Activated T-helper 2 cell treated with anti-CD3 and anti-CD28 coated beads, Interferon-gamma antibody, Interleukin-2, Interleukin-4, amounts not matched to agents 10 μg/mL and 5 μg/mL and 100 μg/mL, durations not matched to agents 14 hours and 24 hours and 36 hours (primary cell): Measurements from ENCODE around the gene GCC2. TPM values are rescaled to one million over a fixed set of nuclear protein-coding genes. Genes with fewer than 3 reads are reported as not detected.
"Not testable (repeated sequence)": the region's sequence is repeated elsewhere in the genome, so short reads cannot be mapped to it uniquely, and the experiment has no call there.

Experiments used
- DNase-seq: peaks from one replicate; pipeline ENCODE4 v3.0.0; 2021; ENCODE audit warnings: low spot score
- H3K27ac Mint-ChIP-seq: one replicate; pipeline ENCODE4 v1.8.0; 2021; ENCODE audit warnings: mixed read lengths
- H3K27me3 Mint-ChIP-seq: one replicate; pipeline ENCODE4 v1.8.0; 2021; ENCODE audit warnings: low read depth, mixed read lengths
- H3K36me3 Mint-ChIP-seq: one replicate; pipeline ENCODE4 v1.8.0; 2021; ENCODE audit warnings: low read depth, mixed read lengths
- H3K4me1 Mint-ChIP-seq: one replicate; pipeline ENCODE4 v1.8.0; 2021; ENCODE audit warnings: low read depth, mixed read lengths
- H3K4me3 Mint-ChIP-seq: one replicate; pipeline ENCODE4 v1.8.0; 2021; ENCODE audit warnings: low read depth, mild to moderate bottlenecking, moderate library complexity, mixed read lengths
- H3K9me3 Mint-ChIP-seq: one replicate; pipeline ENCODE4 v1.8.0; 2021; ENCODE audit warnings: mixed read lengths
- intact Hi-C: fragments of 100-400 bp; cut with micrococcal nuclease; formaldehyde crosslinking; loops from one replicate; pipeline ENCODE4 v1.15.1; 2023
- total RNA-seq: library from RNA; stranded (reverse); gene quantifications from 2 replicates; pipeline ENCODE4 v1.2.3, GENCODE V29; 2022

The GCC2 gene
- total RNA-seq, 1 donor from 2014 or later, result 38.8 TPM

DNA sequence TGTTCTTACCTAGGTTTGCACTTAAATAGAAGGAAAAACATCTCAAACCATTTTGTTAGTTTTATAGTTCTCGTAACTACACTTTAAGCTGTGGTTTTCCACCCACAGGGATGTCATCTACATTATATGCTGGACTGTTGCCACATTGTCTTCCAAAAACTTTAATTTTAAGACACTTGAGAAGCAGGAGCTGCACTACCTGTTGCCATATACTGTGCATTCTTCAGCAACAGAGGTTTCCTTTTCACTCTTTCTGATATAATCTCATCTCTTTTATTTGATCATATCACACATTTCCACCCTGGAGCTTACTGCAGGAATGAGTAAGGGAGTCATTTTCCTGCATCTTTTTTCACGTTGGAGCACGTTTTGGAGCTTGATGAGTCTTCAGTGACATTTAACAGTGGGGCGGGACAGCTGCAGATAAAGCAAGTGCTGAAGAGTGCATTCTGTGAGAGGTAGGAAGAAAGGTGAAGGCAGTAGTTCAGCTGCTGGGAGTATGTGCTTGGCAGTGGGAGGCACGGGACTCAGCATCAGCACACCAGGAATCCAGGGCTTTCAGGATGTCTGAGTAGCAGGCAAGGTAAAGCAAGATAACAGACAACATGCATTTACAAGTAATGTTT, 89.1 kb downstream of the GCC2 start:
- Mint-ChIP-seq H3K36me3 (peaks cover 21% of the 10 kb centered on the region), H3K9me3 (no peaks in the 10 kb centered on the region), H3K4me3 (no peak overlapping the region), H3K27me3 (no peaks in the 10 kb centered on the region), H3K4me1 (peaks cover 54% of the 10 kb centered on the region), H3K27ac (no peak overlapping the region)
- intact Hi-C loops, result no loop called here
- DNase-seq, result no peak

DNA sequence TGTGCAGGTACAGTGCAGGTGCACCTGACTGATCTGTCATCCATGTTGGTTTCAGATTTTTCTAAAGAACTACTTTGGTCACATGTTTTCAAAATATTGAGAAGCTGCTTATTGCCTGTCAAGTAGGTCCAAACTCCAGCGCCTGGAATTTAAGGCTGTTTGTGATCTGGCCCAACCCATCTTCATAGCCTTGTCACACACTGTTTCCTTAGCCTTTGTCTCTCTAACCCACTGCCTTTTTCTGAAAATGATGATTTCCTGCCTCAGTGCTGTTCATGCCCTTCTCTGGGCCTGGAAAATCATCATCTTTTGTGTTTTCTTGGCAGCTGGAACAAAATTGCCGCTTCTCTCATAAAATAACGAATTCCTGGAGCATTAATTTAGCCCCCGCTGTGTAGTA, 92.4 kb downstream of the GCC2 start:
- Mint-ChIP-seq H3K4me3 (no peak overlapping the region), H3K36me3 (peaks cover 23% of the 10 kb centered on the region), H3K27ac (no peak overlapping the region), H3K27me3 (no peaks in the 10 kb centered on the region), H3K4me1 (peaks cover 42% of the 10 kb centered on the region), H3K9me3 (peaks cover 3% of the 10 kb centered on the region)
- intact Hi-C loops, result no loop called here
- DNase-seq, result no peak

DNA sequence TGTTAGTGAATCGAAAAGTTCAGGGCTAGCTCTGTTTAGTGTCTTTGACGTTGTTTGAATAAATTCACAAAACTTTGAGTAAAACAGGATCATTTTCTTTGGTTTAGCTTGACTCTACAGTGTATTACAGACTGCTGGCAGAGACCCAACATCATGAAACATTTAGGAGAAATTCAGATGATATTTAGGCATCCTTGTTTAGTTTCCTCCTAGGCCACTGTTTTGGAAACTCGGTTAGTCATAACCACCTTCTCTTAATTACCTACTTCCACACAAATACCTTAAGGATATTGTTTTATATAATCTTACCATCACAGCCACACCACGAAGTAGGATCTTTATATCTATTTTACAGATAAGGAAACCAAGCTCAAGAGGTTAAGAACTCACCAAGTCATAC, 93.1 kb downstream of the GCC2 start:
- Mint-ChIP-seq H3K4me3 (no peak overlapping the region), H3K4me1 (peaks cover 41% of the 10 kb centered on the region), H3K27me3 (no peaks in the 10 kb centered on the region), H3K27ac (no peak overlapping the region), H3K9me3 (peaks cover 3% of the 10 kb centered on the region), H3K36me3 (peaks cover 26% of the 10 kb centered on the region)
- intact Hi-C loops, result no loop called here
- no peak for DNase-seq

- Mint-ChIP-seq H3K4me3 (no peak overlapping the region), H3K4me1 (peaks cover 9% of the 10 kb centered on the region), H3K27ac (no peak overlapping the region), H3K9me3 (peaks cover 3% of the 10 kb centered on the region), H3K27me3 (no peaks in the 10 kb centered on the region), H3K36me3 (peaks cover 14% of the 10 kb centered on the region)
- intact Hi-C loops, result no loop called here
- DNase-seq, result no peak
Observed at GRCh38 chr2:108547606-108548005, 98.6 kb downstream of the GCC2 start.

GRCh38 chr2:108548208-108549003, 99.4 kb downstream of the GCC2 start:
- DNase-seq, result no peak
- Mint-ChIP-seq H3K36me3 (peaks cover 9% of the 10 kb centered on the region), H3K4me1 (peaks cover 8% of the 10 kb centered on the region), H3K4me3 (no peak overlapping the region), H3K27me3 (no peaks in the 10 kb centered on the region), H3K9me3 (peaks cover 3% of the 10 kb centered on the region), H3K27ac (no peak overlapping the region)
- intact Hi-C loops, result no loop called here

DNA sequence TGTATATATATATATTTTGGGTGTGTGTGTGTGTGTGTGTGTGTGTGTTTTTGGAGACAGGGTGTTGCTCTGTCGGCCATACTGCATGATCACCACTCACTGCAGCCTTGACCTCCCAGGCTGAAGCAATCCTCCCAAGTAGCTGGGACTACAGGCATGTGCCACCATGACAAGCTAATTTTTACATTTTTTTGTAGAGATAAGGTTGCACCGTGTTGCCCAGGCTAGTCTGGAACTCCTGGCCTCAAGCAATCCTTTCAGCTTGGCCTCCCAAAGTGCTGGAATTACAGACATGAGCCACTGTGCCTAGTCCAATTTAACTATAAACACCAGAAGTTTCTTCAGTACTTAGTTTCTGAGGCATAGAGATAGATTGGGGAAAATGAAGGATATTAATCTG, 103.6 kb downstream of the GCC2 start:
- H3K36me3 Mint-ChIP-seq, result no peaks in the 10 kb centered on the region
- DNase-seq, result no peak
- no peaks in the 10 kb centered on the region for H3K9me3 Mint-ChIP-seq
- H3K4me1 Mint-ChIP-seq, result peaks cover 10% of the 10 kb centered on the region
- intact Hi-C loops, result no loop called here
- H3K27me3 Mint-ChIP-seq, result no peaks in the 10 kb centered on the region
- no peak overlapping the region for H3K4me3 Mint-ChIP-seq
- no peak overlapping the region for H3K27ac Mint-ChIP-seq

DNA sequence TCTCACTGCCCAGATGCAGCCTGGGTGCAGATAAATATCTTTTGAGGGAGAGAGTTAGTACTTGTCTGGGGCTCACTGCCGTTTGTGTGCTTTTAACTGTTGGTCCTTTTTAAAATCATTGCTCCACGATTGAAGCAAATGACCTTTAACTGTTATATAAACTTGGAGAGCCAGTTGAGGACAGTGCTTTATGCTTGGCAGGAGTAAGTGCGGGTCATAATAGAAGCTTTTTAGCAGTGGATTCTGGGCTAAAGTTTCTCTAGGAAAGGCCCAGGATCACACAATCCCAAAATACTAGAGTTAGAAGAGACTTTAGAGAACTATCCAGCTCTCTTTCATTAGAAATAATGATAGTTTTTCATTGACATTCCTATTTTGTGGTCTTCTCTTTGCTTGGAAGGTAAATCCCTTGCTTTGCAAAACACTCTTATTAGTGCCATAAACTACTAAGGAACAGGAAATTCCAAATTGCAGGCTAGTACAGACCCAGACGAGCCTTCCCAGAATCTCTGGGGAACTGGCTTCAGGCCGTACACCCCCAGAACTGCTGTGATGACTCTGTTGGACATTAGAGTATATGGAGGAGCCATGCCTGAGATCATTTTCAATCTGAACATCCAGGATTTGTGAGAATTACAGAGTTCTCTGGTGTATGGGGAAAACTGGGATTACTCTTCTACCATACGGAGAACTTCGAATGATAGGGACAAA, 104.4 kb downstream of the GCC2 start:
- peaks cover 10% of the 10 kb centered on the region for H3K4me1 Mint-ChIP-seq
- H3K4me3 Mint-ChIP-seq, result no peak overlapping the region
- no peaks in the 10 kb centered on the region for H3K27me3 Mint-ChIP-seq
- no peaks in the 10 kb centered on the region for H3K9me3 Mint-ChIP-seq
- no peak overlapping the region for H3K27ac Mint-ChIP-seq
- H3K36me3 Mint-ChIP-seq, result no peaks in the 10 kb centered on the region
- intact Hi-C loops, result no loop called here
- DNase-seq, result no peak

DNA sequence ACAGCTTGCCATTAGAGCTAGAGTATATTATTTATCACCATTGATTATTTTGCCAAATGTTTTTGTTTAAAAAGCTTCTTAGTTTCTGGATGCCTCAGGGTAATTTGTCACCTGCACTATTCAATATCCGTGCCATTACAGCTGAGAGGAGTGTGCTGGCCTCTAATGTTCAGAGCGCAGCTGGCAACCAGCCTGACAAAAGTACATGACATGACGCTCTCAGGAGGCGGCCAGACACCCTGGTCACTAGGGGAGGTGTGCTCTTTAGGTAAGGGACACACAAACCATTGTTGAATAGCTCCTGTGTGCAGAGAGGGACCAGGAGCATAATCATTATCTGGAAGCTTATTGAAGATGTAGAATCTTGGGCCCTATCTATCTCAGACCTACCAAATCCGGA, 105.5 kb downstream of the GCC2 start:
- Mint-ChIP-seq H3K27me3 (no peaks in the 10 kb centered on the region), H3K36me3 (no peaks in the 10 kb centered on the region), H3K4me3 (no peak overlapping the region), H3K4me1 (peaks cover 11% of the 10 kb centered on the region), H3K9me3 (no peaks in the 10 kb centered on the region), H3K27ac (no peak overlapping the region)
- intact Hi-C loops, result no loop called here
- DNase-seq, result no peak

DNA sequence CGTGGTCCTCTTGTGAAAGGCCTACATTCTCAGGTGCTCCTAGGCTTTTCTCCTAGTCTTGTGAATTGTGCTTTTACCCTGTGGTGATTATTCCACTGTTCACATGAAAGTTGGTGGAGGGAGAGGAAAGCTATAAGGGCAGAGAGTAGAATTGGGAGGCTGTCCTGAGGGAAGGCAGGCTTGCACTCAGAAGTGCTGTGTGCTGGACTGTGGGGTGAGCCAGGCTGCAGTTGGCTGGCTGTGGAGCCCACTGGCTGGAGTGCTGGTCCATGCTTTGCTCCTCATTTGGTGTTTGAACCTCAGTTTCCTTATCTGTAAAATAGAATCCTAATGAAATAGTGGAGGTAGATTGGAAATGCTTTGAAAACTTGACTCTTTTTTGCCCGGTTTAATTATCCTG, 106.6 kb downstream of the GCC2 start:
- H3K27me3 Mint-ChIP-seq, result no peaks in the 10 kb centered on the region
- no peaks in the 10 kb centered on the region for H3K9me3 Mint-ChIP-seq
- DNase-seq, result no peak
- no peak overlapping the region for H3K4me3 Mint-ChIP-seq
- no peak overlapping the region for H3K27ac Mint-ChIP-seq
- no peaks in the 10 kb centered on the region for H3K36me3 Mint-ChIP-seq
- peaks cover 14% of the 10 kb centered on the region for H3K4me1 Mint-ChIP-seq
- intact Hi-C loops, result no loop called here

- H3K27ac Mint-ChIP-seq, H3K9me3 Mint-ChIP-seq, DNase-seq, H3K27me3 Mint-ChIP-seq, H3K36me3 Mint-ChIP-seq, intact Hi-C loops, H3K4me3 Mint-ChIP-seq: not testable (repeated sequence)
- H3K4me1 Mint-ChIP-seq, result peaks cover 14% of the 10 kb centered on the region
Observed at GRCh38 chr2:108556581-108556980, 107.6 kb downstream of the GCC2 start.

Other genes with a start within 250 kb of the GCC2 start
- not detected in 2 replicates for gene SULT1C3, start 209.2 kb upstream of the GCC2 start, total RNA-seq
- not detected in 2 replicates for gene SULT1C2, start 160.3 kb upstream of the GCC2 start, total RNA-seq
- gene SULT1C4, start 71.3 kb upstream of the GCC2 start, total RNA-seq, result not detected in 2 replicates
- 48.4 and 49.1 TPM in 2 replicates for gene LIMS1, start 85.3 kb downstream of the GCC2 start, total RNA-seq